Ishikawa (cell line): ENCODE data around the gene PACSIN2.

Source experiments
- CEBPB ChIP-seq: IDR thresholded peaks from 2 replicates; pipeline ENCODE4 v1.6.1; 2012
- CREB1 ChIP-seq: IDR thresholded peaks from 2 replicates; pipeline ENCODE4 v1.6.1; 2012; ENCODE audit warnings: low read depth
- EGR1 ChIP-seq: IDR thresholded peaks from 2 replicates; pipeline ENCODE4 v1.6.1; 2012
- EP300 ChIP-seq: IDR thresholded peaks from 2 replicates; pipeline ENCODE4 v1.6.1; 2012; ENCODE audit warnings: borderline replicate concordance
- FOXM1 ChIP-seq: IDR thresholded peaks from 2 replicates; pipeline ENCODE4 v1.6.1; 2012; ENCODE audit warnings: low read depth, borderline replicate concordance
- NFIC ChIP-seq: IDR thresholded peaks from 2 replicates; pipeline ENCODE4 v1.6.1; 2012
- RAD21 ChIP-seq: IDR thresholded peaks from 2 replicates; pipeline ENCODE4 v1.6.1; 2012; ENCODE audit warnings: low read depth
- TAF1 ChIP-seq: IDR thresholded peaks from 2 replicates; pipeline ENCODE4 v1.6.1; 2012; ENCODE audit warnings: low read depth, mild to moderate bottlenecking
- TCF12 ChIP-seq: IDR thresholded peaks from 2 replicates; pipeline ENCODE4 v1.6.1; 2012; ENCODE audit warnings: low read depth
- TEAD4 ChIP-seq: IDR thresholded peaks from 2 replicates; pipeline ENCODE4 v1.6.1; 2012
- YY1 ChIP-seq: IDR thresholded peaks from 2 replicates; pipeline ENCODE4 v1.6.1; 2012; ENCODE audit warnings: low read depth
- ZBTB7A ChIP-seq: IDR thresholded peaks from 2 replicates; pipeline ENCODE4 v1.6.1; 2012; ENCODE audit warnings: low read depth
- TF ChIP-seq, protein P1 (sequence below): IDR thresholded peaks from 2 replicates; pipeline ENCODE4 v1.6.1; 2012; ENCODE audit warnings: low read depth, mild to moderate bottlenecking
- TF ChIP-seq, protein P2 (sequence below): IDR thresholded peaks from 2 replicates; pipeline ENCODE4 v1.6.1; 2012
- TF ChIP-seq, protein P3 (sequence below): IDR thresholded peaks from 2 replicates; pipeline ENCODE4 v1.6.1; 2012

The PACSIN2 gene

DNA sequence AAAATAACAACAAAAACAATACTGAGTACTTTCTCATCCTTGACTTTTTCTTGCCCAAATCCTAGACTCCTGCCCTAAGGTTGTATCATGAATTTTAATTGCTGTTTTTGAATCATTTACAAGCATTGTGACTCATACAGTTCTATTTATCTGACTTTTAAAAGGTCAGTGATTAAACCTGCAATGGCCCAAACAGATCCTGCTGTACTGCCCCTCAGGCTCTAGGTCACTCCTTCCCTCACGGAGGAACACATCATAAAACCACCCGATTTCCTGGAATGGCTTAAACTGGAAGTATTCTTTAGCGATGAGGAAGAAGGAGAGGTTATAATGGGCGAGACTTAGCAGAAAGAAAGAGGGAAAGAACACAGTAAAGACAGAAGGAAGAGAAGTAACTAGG, 170.2 kb downstream of the PACSIN2 start:
- TF ChIP-seq ZBTB7A (no peak), NFIC (no peak), FOXM1 (no peak), EP300 (no peak)

DNA sequence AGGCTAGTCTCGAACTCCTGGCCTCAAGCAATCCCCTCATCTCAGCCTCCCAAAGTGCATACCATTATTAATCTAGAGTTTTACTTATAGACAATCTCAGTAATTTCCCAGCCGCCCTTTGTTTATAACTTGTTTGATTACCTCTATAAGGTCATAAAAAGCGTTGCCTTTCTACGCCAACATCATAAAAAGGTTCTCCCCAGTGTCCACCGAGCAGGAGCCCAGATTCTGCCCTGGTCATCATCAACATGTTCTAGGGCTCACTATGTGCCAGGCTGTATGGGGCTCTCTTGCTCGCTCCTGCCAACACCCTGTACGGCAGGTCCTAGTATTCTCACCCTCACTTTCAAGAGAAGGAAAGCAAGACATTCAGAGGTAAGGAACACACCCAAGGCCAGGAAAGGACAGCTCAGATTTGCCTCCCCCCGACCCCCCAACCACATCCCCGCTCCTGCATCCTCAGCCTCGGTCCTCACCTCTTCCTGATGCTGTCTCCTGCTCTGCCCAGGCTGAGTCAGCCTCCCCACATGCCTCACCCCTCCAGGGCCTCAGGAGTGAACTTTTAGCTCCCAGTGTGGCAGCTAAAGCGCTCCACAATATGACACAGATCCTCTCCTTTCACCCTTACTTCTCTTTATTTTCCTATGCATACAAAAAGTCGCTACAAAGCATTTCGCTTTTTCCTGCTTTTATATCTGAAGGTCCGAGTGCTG, 172.1 kb downstream of the PACSIN2 start:
- TF ChIP-seq EP300 (no peak), TCF12 (no peak), CREB1 (no peak), EGR1 (no peak), FOXM1 (no peak), ZBTB7A (no peak), NFIC (no peak), RAD21 (no peak), TAF1 (no peak), CEBPB (no peak), YY1 (no peak)
- TF ChIP-seq, protein P1, sequence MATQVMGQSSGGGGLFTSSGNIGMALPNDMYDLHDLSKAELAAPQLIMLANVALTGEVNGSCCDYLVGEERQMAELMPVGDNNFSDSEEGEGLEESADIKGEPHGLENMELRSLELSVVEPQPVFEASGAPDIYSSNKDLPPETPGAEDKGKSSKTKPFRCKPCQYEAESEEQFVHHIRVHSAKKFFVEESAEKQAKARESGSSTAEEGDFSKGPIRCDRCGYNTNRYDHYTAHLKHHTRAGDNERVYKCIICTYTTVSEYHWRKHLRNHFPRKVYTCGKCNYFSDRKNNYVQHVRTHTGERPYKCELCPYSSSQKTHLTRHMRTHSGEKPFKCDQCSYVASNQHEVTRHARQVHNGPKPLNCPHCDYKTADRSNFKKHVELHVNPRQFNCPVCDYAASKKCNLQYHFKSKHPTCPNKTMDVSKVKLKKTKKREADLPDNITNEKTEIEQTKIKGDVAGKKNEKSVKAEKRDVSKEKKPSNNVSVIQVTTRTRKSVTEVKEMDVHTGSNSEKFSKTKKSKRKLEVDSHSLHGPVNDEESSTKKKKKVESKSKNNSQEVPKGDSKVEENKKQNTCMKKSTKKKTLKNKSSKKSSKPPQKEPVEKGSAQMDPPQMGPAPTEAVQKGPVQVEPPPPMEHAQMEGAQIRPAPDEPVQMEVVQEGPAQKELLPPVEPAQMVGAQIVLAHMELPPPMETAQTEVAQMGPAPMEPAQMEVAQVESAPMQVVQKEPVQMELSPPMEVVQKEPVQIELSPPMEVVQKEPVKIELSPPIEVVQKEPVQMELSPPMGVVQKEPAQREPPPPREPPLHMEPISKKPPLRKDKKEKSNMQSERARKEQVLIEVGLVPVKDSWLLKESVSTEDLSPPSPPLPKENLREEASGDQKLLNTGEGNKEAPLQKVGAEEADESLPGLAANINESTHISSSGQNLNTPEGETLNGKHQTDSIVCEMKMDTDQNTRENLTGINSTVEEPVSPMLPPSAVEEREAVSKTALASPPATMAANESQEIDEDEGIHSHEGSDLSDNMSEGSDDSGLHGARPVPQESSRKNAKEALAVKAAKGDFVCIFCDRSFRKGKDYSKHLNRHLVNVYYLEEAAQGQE = no peak
- TF ChIP-seq, protein P2, sequence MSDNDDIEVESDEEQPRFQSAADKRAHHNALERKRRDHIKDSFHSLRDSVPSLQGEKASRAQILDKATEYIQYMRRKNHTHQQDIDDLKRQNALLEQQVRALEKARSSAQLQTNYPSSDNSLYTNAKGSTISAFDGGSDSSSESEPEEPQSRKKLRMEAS = no peak
- TF ChIP-seq, protein P3, sequence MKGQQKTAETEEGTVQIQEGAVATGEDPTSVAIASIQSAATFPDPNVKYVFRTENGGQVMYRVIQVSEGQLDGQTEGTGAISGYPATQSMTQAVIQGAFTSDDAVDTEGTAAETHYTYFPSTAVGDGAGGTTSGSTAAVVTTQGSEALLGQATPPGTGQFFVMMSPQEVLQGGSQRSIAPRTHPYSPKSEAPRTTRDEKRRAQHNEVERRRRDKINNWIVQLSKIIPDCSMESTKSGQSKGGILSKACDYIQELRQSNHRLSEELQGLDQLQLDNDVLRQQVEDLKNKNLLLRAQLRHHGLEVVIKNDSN = no peak

DNA sequence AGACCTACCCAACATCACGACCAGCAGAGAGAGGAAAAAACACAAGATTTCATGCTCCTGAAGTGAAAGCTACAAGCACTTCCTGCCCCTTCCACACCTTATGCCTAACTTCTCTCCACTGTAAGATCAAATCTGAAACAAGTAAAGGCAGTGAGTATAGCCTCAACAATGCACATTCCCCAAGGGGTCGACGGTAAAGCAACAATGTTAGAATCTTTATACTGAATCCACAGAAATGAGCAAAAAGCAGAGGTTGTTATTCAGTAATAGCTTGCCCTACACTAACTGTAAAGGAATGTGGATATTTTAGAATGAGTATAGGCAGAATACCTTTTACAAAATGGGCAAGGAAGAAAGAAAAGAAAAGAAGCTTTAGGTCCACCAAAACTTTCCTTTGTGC, 173.5 kb downstream of the PACSIN2 start:
- no peak for TF ChIP-seq CREB1
- TF ChIP-seq, protein P2 = no peak

DNA sequence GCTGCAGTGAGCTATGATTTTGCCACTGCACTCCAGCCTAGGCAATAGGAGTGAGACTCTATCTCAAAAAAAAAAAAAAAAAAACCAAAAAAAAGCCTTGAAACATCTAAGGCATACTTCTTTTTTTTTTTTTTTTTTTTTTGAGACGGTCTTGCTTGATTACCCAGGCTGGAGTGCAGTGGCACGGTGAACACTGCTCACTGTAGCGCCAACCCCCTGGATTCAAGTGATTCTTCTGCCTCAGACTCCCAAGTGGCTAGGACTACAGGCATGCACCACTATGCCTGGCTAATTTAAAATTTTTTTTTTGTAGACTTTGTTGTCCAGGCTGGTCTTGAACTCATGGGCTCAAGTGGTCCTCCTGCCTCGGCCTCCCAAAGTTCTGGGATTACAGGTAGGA, 177.4 kb downstream of the PACSIN2 start:
- no peak for TF ChIP-seq CEBPB
- TF ChIP-seq FOXM1 = no peak
- TF ChIP-seq, protein P2 = no peak
- no peak for TF ChIP-seq ZBTB7A
- no peak for TF ChIP-seq RAD21
- no peak for TF ChIP-seq TCF12
- TF ChIP-seq YY1 = no peak
- TF ChIP-seq, protein P3 = no peak
- TF ChIP-seq NFIC = no peak
- no peak for TF ChIP-seq TEAD4
- TF ChIP-seq, protein P1 = no peak
- TF ChIP-seq CREB1 = no peak
- TF ChIP-seq EGR1 = no peak
- TF ChIP-seq EP300 = no peak
- no peak for TF ChIP-seq TAF1

DNA sequence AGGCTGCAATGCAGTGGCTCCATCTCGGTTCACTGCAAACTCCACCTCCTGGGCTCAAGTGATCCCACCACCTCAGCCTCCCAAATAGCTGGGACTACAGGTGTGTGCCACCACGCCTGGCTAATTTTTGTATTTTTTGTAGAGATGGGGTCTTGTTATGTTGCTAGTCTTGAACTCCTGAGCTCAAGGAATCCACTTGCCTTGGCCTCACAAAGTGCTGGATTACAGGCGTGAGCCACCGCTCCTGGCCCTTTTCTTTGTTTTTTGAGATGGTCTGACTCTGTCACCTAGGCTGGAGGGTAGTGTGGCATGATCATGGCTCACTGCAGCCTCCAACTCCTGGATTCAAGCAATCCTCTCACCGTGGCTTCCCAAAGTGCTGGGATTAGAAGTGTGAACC, 178.9 kb downstream of the PACSIN2 start:
- TF ChIP-seq TCF12 = no peak
- no peak for TF ChIP-seq ZBTB7A
- TF ChIP-seq, protein P3 = no peak
- no peak for TF ChIP-seq EGR1
- no peak for TF ChIP-seq TEAD4
- TF ChIP-seq FOXM1 = no peak
